GM19238 (cell line): ENCODE measurements around the gene GSDMA.

Source experiments
- DNase-seq: peaks from one replicate; pipeline ENCODE4 v3.0.0; 2011; ENCODE audit warnings: low spot score; ENCODE audit not compliant: insufficient read length

The GSDMA gene, protein sequence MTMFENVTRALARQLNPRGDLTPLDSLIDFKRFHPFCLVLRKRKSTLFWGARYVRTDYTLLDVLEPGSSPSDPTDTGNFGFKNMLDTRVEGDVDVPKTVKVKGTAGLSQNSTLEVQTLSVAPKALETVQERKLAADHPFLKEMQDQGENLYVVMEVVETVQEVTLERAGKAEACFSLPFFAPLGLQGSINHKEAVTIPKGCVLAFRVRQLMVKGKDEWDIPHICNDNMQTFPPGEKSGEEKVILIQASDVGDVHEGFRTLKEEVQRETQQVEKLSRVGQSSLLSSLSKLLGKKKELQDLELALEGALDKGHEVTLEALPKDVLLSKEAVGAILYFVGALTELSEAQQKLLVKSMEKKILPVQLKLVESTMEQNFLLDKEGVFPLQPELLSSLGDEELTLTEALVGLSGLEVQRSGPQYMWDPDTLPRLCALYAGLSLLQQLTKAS

DNA sequence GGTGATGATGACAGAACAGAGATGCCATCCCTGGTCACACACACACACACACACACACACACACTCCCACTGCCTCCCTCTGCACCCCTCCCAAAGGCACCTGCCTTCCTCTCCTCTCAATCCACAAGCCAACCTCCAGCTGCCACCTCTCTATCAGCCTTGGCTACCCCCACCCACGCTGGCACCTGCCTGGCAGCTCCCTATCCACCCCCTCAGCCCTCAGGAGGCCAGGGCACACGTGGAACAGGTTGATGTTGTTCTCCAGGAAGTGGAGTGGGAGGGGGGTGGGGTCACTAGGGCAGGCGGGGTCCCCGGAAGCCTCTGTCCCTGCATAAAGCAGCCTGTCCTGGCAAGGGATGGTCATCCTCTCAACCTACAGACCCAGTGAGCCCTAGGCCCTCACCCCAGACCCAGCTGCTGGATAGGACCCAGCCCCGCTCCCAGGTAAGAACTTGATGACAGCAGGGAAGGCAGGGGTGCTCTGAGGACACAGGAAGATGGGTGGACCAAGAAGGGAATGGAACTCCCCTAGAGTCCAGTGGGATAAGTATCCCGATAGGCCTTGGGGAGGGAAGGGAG lies at the start of gene GSDMA:
GSDMA (plus strand) TSS at position 363 of the 579 bp plus-strand sequence. CDS start 2,684 bp downstream, outside the sequence.
- no peak for DNase-seq

DNA sequence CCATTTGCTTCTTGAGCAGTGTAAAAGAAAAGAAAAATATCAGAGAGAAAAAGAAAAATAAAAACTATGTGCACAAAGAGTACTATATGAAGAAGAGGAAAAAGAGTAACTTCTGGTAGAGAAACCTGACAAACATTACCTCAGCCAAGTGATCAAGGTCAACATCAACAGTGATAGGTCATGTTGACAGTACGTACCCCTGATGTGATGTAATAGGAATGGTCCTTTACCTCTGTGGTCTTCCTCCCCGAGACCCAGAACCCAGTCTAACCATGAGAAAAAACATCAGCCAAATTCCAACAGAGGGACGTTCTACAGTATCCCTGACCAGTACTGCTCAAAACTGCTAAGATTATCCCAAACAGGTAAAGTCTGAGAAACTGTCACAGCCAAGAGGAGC lies 48.8 kb upstream of the GSDMA start:
- DNase-seq = no peak

DNA sequence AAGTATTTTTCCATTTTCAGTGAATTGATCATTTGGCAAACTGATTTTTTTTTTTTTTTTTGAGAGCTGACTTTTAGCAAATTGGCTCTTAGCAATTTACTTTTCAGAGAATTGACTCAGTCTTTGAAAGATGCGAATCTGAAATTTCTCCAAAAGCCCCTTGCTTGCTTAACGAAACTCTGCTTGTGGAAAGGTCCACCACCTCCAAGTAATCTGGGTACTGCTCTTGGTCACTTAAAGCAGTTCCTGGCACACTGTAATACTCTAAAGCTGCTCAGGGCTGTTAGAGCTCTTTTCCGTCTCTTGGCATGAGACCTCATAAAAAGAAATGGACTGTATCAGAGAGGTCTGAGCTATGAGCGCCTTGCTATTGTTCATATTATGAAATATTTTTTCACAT lies 47.2 kb upstream of the GSDMA start:
- DNase-seq = no peak

DNA sequence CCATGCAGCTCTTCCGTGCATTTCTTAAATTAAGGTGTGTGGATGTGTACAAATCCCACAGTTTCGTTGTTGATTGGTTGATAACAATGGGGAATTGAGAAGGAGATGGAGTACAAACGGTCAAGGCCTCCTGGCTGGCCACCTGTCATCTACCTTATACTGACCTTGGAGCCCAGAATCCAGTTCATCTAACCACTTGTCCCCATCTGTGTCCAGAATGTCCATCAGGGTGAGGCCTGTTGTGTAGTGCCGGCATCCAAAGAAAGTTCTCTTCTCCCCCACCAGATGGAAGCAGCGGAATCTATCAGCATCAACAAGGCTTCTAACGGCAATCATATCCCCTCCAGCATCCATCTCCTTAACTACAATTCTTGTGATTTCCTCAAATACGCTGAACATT lies 45.9 kb upstream of the GSDMA start:
- DNase-seq = no peak

DNA sequence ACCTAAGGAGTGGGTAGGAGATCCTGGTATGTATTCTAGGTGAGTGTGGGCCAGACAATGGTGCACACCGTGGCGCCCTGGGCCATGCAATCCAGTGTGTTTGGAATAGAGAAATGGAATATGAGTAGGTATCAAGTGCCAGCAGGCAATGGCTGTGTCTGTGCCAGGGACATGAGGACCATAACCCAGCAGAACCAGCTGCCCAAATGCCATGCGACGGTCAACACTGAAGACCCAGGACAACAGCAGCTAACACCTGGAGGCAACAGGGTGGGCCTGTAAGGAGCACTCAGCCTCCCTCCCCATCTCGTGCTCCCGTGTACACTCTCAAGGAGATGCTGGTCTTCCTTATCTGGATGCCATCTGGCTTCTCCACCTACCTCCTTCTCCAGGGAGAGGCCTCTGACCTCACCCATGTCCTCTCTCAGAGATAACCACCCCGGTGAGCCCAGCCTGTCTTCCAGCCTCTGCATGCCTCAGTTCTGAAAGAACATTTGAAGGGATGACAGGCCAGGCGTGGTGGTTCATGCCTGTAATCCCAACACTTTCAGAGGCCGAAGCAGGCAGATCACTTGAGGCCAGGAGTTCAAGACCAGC lies 43.6 kb upstream of the GSDMA start:
- DNase-seq = no peak

DNA sequence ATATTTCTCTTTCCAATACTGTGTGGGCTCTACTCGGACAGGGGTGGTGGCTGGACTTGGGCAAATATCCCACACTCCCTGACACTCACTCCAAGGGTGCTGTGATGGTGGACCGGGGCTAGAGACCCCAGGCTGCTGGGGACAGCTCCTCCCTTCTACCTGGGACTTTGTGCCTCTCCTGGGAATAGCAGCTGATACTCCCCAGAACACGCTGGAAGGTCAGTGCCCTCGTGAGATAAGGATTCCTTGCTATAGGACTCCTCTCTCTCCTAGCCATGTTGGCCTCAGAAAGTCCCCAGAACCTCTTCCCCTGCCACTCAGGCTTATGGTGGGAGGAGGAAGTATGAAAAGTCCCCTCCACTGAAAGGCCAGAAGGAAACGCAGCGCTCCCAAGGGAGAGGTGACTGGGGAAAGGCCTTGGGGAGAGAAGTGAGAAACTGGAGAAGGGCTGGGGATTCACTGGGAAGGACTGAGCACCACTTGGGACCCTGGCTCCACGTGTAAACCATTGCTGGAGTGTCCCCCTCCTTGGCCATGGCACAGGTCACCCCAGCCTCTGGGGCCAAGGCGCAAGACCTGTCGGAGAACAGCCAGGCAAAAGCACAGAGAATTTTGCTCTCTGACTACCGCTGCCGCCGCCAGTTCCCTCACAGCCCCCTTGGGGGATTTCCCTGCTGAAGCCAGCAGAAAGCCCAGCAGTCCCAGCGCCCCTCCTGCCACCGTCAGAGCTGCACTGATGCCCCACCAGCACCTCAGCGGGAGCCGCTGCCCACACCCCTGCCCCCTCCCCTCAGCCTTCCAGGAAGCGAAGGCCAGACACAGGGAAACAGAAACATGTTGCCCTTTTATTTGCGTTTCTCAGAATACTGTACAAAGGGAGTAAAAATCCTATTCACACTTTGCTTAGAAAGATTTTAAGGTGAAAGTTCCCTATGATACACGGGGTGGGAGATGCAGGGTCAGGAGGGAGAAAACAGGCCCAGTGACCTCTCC lies 42.3 kb upstream of the GSDMA start:
- DNase-seq = no peak

DNA sequence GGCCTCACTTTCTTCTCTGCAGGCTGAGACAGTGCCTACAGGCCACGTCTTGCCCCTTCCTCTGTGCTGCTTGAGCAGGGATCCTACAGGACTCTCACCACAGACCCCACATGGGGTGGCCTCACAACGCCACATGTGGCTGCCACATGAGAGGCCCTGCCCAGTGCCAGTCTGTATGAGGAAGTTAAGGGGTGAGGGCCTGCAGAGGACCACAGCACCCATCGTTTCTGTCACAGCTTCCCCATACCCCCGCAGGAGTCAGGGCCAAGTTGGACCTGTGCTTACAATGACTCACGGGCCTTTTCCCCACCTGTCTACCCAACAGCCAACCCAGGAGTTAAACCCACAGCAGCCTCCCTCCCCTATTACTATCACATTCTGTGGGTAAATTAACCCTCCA lies 41.5 kb upstream of the GSDMA start:
- DNase-seq = no peak

DNA sequence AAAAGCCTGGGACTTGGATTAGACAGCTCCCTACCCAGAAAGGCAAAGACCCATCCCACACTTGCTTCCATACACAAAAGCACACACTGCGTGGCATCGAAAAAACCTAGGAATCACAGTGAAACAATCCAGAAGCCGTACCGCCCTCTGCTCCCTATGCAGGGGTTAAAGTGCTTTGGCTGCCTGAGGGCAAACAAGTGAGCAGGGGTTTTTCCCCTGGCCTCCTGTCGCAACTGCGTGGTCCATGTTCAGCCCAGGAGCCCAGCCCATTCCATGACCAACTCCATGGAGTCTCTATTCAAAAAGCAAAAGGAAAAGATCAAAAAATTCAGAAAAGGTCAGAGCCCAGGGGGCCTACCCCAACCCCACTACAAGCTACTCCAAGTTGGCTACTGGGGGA lies 40.8 kb upstream of the GSDMA start:
- no peak for DNase-seq

DNA sequence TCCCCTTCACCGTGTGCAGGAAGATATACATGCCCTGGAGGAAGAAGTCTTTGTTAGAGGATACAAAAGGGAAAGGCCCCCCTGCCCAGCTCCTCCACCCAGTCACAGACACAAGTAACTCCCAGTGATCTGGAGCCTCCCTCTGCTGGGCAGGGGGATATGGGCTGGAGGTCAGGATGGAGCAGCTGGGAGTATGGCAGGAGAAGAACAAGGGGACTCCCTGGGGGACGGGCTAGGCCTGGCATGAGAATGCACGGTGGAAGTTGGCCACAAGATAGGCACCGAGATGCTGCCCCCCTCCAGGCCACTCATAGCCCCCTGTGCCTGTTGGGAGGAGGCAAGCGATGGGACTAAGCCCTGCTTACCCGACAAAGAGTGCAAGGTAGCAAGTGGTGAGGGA lies 39.6 kb upstream of the GSDMA start:
- DNase-seq = no peak

DNA sequence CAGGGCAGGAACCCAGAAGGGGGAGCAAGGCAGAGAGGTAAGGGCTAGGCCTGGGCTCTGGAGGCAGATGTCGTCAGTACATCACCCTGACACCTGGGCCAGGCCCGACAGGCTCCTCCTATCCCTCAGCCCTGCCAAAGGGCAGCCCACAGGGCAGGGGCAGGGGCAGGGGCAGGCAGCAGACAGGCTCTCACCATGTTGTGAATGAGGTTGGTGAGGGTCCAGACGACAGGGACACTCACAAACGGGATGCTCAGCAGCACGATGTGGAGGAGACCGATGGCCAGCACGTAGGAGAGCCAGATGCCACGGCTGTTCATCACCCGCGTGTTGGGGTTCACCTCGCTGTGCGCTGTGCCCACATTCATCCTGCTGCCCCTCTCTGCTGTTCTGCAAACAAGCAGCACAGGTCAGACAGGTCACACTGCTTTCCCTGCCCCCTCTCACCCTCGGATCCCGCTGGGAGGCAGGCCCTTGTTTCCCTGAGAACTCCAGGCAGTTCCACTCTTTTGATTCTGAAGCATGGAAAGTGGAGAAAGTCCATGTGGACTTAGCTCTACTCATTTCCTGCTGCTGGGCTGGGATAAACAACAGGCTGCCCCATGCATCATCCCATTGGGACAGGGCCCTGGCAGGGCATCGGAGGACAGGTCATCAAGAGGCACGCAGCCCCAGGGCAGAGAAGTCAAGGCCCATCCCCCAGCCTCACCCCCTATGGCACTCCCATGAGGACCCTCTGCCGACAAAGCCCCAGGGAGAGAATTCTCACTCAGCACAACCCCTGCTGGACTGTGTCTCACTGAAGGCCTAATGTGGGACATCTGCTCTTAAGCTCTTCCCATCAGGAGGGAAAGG lies 38.7 kb upstream of the GSDMA start:
- DNase-seq = no peak

DNA sequence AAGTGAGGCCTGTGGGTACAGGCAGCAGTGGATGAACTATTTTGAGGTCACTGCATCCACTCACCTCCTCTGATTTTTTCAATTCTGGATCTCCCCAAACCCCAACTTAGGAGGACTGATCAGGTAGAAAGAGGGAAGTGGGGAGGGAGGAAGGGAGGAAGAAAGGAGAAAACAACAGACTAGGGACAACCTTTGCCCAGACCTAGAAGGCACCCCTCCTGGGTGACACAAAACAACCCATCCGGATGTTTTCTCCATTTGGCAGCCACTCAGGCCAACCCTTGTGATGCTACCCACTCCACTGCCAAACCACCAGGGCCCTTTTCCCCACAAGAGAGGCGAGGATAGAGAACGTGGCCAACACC lies 38.1 kb upstream of the GSDMA start:
- no peak for DNase-seq

DNA sequence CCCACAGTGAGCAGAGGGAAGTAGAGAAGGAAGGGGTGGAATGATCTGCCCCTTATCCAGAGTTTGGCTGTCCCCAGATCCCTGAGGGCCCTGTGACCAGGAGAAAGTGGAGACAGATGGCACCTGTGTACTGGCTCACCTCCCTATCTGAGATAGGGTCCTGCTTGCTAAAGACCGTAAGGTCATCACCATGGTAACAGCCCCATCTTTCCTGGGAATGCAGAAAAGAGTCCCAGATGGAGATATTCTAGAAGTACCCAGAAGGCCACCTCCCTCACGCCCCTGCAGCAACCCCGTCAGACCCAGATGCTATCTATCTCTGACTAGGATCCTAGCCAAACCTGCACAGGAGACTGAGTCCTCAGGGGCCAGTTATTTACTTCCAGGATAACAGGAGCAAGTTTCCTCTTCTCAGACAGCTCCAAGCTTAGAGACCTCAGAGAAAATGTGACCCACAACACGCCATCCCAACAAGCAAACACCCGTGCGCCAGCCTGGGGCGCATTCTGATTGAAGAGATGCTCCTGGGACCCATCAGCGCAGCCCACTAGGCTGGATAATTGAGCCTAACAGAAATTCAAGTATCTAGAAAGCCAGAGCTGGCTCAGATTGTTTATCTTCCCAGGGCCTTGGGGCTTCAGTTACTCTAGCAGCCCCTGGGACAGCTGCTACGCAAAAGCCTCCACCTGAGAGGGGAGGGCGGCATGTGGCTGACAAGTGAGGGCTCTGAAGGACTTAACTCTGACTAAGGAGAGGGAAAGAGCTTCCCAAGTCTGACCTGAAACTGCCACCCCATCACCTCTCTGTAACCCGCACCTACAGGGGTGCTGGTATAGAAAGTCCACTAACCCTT lies 37.3 kb upstream of the GSDMA start:
- no peak for DNase-seq

DNA sequence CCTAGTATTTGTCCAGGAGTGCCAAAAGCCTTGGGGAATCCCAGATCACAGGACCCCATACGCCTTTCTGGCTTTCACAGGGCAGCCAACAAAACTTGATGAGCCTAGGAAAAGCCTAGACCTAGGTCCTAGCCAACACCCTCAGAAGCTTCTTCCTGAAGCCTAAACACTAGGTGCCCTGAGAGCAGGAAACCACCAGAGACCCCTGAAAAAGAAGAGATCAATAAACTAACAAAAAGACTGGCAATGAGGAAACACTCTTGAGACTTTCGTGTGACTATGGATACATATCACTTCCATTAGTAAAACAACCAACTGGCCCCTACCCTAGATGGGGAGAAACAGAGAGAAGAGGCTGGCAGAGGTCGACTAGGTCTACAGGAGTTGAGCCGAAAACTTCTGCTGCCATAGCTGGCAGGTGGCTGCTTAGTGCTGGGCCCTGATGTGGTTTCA lies 36.6 kb upstream of the GSDMA start:
- no peak for DNase-seq

DNA sequence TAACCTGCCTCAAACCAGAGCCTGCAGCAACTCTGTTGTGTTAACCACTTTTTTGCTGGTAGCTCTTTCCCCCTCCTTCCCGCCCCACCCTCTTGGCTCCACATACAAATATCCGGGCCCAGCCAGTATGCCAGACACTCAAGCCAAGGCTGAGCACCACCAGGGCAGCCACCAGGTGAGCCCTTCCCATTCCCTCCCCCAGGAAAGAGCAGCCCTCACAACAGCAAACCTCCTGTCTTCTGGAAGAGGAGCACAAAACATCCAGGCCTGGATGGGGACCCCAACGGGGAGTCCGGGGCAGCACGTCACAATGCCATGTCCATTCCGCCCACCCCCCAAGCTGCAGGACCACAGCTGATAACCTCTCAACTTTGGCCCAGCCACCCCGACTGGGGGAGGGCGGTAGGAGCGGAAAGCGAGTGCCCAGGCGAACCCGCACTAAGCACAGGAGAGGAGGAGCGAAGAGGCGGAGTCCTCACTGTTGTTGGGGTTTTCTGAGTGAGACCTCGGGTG lies 36.2 kb upstream of the GSDMA start:
- DNase-seq = peak; percentile 51

DNA sequence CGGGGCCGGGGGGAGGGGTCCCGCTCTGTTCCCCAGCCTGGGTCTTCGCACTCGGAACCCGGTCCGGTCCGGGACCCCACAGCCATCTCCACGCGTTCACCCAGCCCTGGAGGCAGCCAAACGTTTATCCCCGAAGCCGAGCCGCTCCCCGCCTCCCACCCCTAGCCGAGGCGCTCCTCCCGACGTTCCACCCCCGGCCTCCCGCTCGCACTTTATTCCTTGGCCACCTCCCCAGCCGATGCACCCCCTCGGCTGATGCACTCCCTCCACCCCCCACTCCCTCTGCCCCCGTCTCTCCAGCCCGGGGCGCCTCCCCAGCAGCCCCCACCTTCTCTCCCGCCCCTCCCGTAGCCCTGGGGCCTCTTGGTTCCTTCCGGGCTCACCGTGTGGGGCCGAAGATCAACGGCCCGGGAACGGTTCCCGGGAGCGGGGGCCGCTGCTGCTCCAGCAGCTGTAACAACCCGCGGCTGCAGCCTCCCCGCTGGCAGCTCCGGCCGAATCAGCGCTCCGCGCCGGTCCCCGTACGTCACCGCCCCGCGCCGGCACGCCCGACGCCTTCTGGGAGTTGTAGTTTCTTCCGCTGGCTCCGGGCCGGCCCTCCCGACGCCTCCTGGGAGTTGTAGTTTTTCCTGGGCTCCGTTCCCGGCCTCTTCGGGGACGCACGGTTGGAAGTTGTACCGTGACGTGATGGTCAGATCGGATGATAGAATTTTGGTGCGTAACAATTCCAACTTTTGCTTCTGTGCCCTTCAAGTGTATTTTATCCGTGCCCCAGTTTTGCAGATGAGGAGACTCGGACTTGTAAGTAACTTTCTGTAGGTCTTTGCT lies 35.5 kb upstream of the GSDMA start, which contains the start of the genes LRRC3C and ORMDL3:
LRRC3C (plus strand) TSS at position 632 of the 828 bp plus-strand sequence. CDS start 13,792 bp downstream, outside the sequence.
ORMDL3 (minus strand) TSS at position 501 of the 828 bp plus-strand sequence. CDS start 3,398 bp downstream, outside the sequence.
- DNase-seq = peak; percentile 89

DNA sequence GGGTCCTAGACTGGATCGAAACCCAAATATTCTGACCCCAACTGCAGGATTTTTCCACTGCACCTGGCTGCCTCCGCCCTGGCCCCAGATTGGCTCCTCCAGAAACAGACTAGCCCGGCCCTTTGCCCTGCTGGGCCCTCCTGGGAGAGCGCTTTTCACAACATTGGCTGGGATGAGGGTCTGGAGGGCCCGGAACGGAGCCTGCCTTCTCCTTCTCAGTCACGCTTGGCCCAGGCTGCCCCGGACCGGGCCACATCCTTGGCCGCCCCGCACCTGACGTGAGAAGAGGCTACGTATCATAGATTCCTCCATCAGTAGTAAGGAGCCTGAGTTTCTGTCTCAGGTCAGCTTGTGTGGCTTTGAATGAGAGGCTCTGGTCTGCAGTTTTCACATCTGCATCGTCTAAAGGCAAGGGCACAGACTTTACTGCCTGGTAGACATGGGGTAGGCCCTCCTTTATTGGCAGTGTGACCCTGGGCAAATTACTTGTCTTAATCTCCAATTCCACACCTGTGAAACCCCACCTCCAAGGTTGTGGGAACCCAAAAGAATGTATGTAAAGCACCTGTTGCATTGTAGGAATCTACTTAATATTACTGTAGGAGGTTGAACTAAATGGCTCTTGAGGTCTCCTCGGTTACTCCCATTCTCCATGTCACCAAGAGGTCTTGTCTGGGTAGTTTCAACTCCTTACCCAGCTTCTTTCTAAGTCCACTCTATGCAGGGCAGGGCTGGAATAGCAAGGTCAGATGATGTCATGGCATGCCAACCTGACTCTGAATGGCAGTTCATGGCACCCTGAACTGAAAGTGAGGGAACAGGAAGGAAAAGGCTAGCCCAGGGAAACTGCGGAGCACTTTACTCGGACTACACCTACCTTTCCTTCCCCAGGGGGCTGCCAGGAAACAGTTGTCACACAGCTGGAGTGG lies 34.6 kb upstream of the GSDMA start:
- no peak for DNase-seq
